H1 (cell line): ENCODE measurements around the gene OR52I1. TPM values are rescaled to one million over a fixed set of nuclear protein-coding genes. Genes with fewer than 3 reads are reported as not detected.

Experiments used
- GABPA ChIP-seq: IDR thresholded peaks from 2 replicates; pipeline ENCODE4 v1.6.1; 2011; ENCODE audit warnings: mild to moderate bottlenecking, low read length, moderate library complexity, borderline replicate concordance; ENCODE audit not compliant: insufficient read depth
- MAX ChIP-seq: IDR thresholded peaks from 2 replicates; pipeline ENCODE4 v1.6.1; 2012; ENCODE audit warnings: inconsistent platforms
- RAD21 ChIP-seq, 2 experiments: IDR thresholded peaks in 1 of 2; conservative IDR thresholded peaks in 1 of 2; 2 replicates each; pipeline ENCODE4 v1.6.1; 2011; ENCODE audit warnings: low read depth in 2 of 2, low read length in 2 of 2, improper control_type of control experiment in 1 of 2, inconsistent platforms in 1 of 2, mild to moderate bottlenecking in 1 of 2, moderate library complexity in 1 of 2
- YY1 ChIP-seq: IDR thresholded peaks from 2 replicates; pipeline ENCODE4 v1.6.1; 2011; ENCODE audit warnings: low read depth, mild to moderate bottlenecking, low read length
- polyA plus RNA-seq, 7 experiments: library from polyadenylated mRNA; depleted of rRNA in 3 of 7; stranded (reverse) in 5 of 7; unstranded in 2 of 7; fragments of >200 nt in 5 of 7; fragments of 200-250 nt in 2 of 7; gene quantifications; 1 replicate in 5 of 7; 2 replicates in 1 of 7; 4 replicates in 1 of 7; pipeline versions ENCODE4 v1.2.1 to v1.2.3, GENCODE V29; 2011 to 2013; ENCODE audit warnings: missing spikeins in 2 of 7, mixed read lengths in 2 of 7
- total RNA-seq: library from RNA; stranded (reverse); fragmentation: NEBNext Ultra II Directional; extraction: Animal tissue kit (Norgen Biotek cat#: 25700); gene quantifications from 2 replicates; pipeline ENCODE4 v1.2.1, GENCODE V29; 2021

Gene OR52I1
- total and polyA plus RNA-seq, 2 of the 8 experiments (the other 6 are each of a cell fraction or from before 2014, with no cell fraction given): not detected

GRCh38 chr11:4636962-4637661, 43.3 kb downstream of the OR52I1 start, which contains the start of gene OR51D1 (continued):
- TF ChIP-seq MAX (peak; percentile 91), RAD21 (IDR thresholded peaks at IDR 0.05 in 1 of 2, conservative IDR thresholded peaks at IDR 0.05 in 1 of 2; ENCODE audit: low read depth in 2 of 2, low read length in 2 of 2) (peak; percentile 95), GABPA (0 out of 2 replicates have a peak, but pooled peaks have one; percentile 19), YY1 (0 out of 2 replicates have a peak, but pooled peaks have one; percentile 18)
